ENCODE data around the gene GPR55.

The GPR55 gene

GRCh38 chr2:230874456-230874855 lies 50.6 kb downstream of the GPR55 start:
- Histone ChIP-seq H3K4me3 (ENCODE audit: low read length) (no peak overlapping the region), H3K4me1 (ENCODE audit: insufficient read depth, low read length) (peaks cover 23% of the 10 kb centered on the region), H3K9me3 (ENCODE audit: insufficient read depth, low read depth, low read length) (no peaks in the 10 kb centered on the region), H3K36me3 (ENCODE audit: insufficient read depth, low read length) (peaks cover 67% of the 10 kb centered on the region), H3K27me3 (ENCODE audit: insufficient read depth, low read length) (no peaks in the 10 kb centered on the region), H3K9ac (ENCODE audit: low read depth, low read length) (no peak overlapping the region), H3K27ac (ENCODE audit: low read depth, low read length) (no peak overlapping the region)
- WGBS = 95% methylated on average over 11 of the region's 11 CpGs

GRCh38 chr2:230873661-230874401 lies 51.2 kb downstream of the GPR55 start:
- Histone ChIP-seq H3K4me1 (ENCODE audit: insufficient read depth, low read length) (peaks cover 29% of the 10 kb centered on the region), H3K27ac (ENCODE audit: low read depth, low read length) (no peak overlapping the region), H3K9me3 (ENCODE audit: insufficient read depth, low read depth, low read length) (no peaks in the 10 kb centered on the region), H3K27me3 (ENCODE audit: insufficient read depth, low read length) (no peaks in the 10 kb centered on the region), H3K9ac (ENCODE audit: low read depth, low read length) (no peak overlapping the region), H3K36me3 (ENCODE audit: insufficient read depth, low read length) (peaks cover 60% of the 10 kb centered on the region), H3K4me3 (ENCODE audit: low read length) (no peak overlapping the region)
- 93% methylated on average over 12 of the region's 13 CpGs for WGBS

- H3K9ac ChIP-seq (ENCODE audit: low read depth, low read length) = no peak overlapping the region
Observed at GRCh38 chr2:230872968-230873660, 51.9 kb downstream of the GPR55 start.

GRCh38 chr2:230872151-230872967 lies 52.7 kb downstream of the GPR55 start:
- Histone ChIP-seq H3K27ac (ENCODE audit: low read depth, low read length) (no peak overlapping the region), H3K4me1 (ENCODE audit: insufficient read depth, low read length) (peaks cover 43% of the 10 kb centered on the region), H3K36me3 (ENCODE audit: insufficient read depth, low read length) (peaks cover 47% of the 10 kb centered on the region), H3K9me3 (ENCODE audit: insufficient read depth, low read depth, low read length) (no peaks in the 10 kb centered on the region), H3K9ac (ENCODE audit: low read depth, low read length) (no peak overlapping the region), H3K27me3 (ENCODE audit: insufficient read depth, low read length) (no peaks in the 10 kb centered on the region), H3K4me3 (ENCODE audit: low read length) (no peak overlapping the region)
- WGBS = 86% methylated on average over 13 of the region's 14 CpGs

More at GRCh38 chr2:230872968-230873660, 51.9 kb downstream of the GPR55 start:
- 89% methylated on average over 21 of the region's 21 CpGs for WGBS
- peaks cover 54% of the 10 kb centered on the region for H3K36me3 ChIP-seq (ENCODE audit: insufficient read depth, low read length)
- H3K27ac ChIP-seq (ENCODE audit: low read depth, low read length) = no peak overlapping the region
- peaks cover 37% of the 10 kb centered on the region for H3K4me1 ChIP-seq (ENCODE audit: insufficient read depth, low read length)
- H3K27me3 ChIP-seq (ENCODE audit: insufficient read depth, low read length) = no peaks in the 10 kb centered on the region
- no peaks in the 10 kb centered on the region for H3K9me3 ChIP-seq (ENCODE audit: insufficient read depth, low read depth, low read length)
- no peak overlapping the region for H3K4me3 ChIP-seq (ENCODE audit: low read length)

GRCh38 chr2:230871361-230872150 lies 53.5 kb downstream of the GPR55 start:
- WGBS = 79% methylated on average over 17 of the region's 17 CpGs
- H3K4me3 ChIP-seq (ENCODE audit: low read length) = no peak overlapping the region
- H3K4me1 ChIP-seq (ENCODE audit: insufficient read depth, low read length) = peaks cover 51% of the 10 kb centered on the region
- H3K27ac ChIP-seq (ENCODE audit: low read depth, low read length) = peak overlapping the region; percentile 88; the same call in 1 of the 2 replicates
- H3K36me3 ChIP-seq (ENCODE audit: insufficient read depth, low read length) = peaks cover 39% of the 10 kb centered on the region
- H3K27me3 ChIP-seq (ENCODE audit: insufficient read depth, low read length) = no peaks in the 10 kb centered on the region
- peak overlapping the region; percentile 19; the same call in 1 of the 2 replicates for H3K9ac ChIP-seq (ENCODE audit: low read depth, low read length)
- H3K9me3 ChIP-seq (ENCODE audit: insufficient read depth, low read depth, low read length) = no peaks in the 10 kb centered on the region

- WGBS = 67% methylated on average over 18 of the region's 18 CpGs
- Histone ChIP-seq H3K4me1 (ENCODE audit: insufficient read depth, low read length) (peaks cover 57% of the 10 kb centered on the region), H3K4me3 (ENCODE audit: low read length) (no peak overlapping the region), H3K36me3 (ENCODE audit: insufficient read depth, low read length) (peaks cover 32% of the 10 kb centered on the region), H3K27ac (ENCODE audit: low read depth, low read length) (peak overlapping the region; percentile 88), H3K9me3 (ENCODE audit: insufficient read depth, low read depth, low read length) (no peaks in the 10 kb centered on the region), H3K9ac (ENCODE audit: low read depth, low read length) (peak overlapping the region; percentile 19), H3K27me3 (ENCODE audit: insufficient read depth, low read length) (no peaks in the 10 kb centered on the region)
Observed at GRCh38 chr2:230870544-230871360, 54.3 kb downstream of the GPR55 start.

- H3K27me3 ChIP-seq (ENCODE audit: insufficient read depth, low read length) = no peaks in the 10 kb centered on the region
- no peaks in the 10 kb centered on the region for H3K9me3 ChIP-seq (ENCODE audit: insufficient read depth, low read depth, low read length)
- peak overlapping the region; percentile 88 for H3K27ac ChIP-seq (ENCODE audit: low read depth, low read length)
- WGBS = 82% methylated on average over 11 of the region's 11 CpGs
- peak overlapping the region; percentile 19 for H3K9ac ChIP-seq (ENCODE audit: low read depth, low read length)
- peaks cover 57% of the 10 kb centered on the region for H3K4me1 ChIP-seq (ENCODE audit: insufficient read depth, low read length)
- no peak overlapping the region for H3K4me3 ChIP-seq (ENCODE audit: low read length)
- peaks cover 25% of the 10 kb centered on the region; the same call in 1 of the 2 replicates for H3K36me3 ChIP-seq (ENCODE audit: insufficient read depth, low read length)
Observed at GRCh38 chr2:230869914-230870543, 55.0 kb downstream of the GPR55 start.

- 40% methylated on average over 16 of the region's 19 CpGs for WGBS
- H3K9me3 ChIP-seq (ENCODE audit: insufficient read depth, low read depth, low read length) = no peaks in the 10 kb centered on the region
- H3K4me3 ChIP-seq (ENCODE audit: low read length) = peak overlapping the region; percentile 42
- peaks cover 17% of the 10 kb centered on the region; the same call in 1 of the 2 replicates for H3K36me3 ChIP-seq (ENCODE audit: insufficient read depth, low read length)
- H3K4me1 ChIP-seq (ENCODE audit: insufficient read depth, low read length) = peaks cover 57% of the 10 kb centered on the region
- no peaks in the 10 kb centered on the region for H3K27me3 ChIP-seq (ENCODE audit: insufficient read depth, low read length)
- H3K9ac ChIP-seq (ENCODE audit: low read depth, low read length) = peak overlapping the region; percentile 8; the same call in 1 of the 2 replicates
- peak overlapping the region; percentile 88 for H3K27ac ChIP-seq (ENCODE audit: low read depth, low read length)
Observed at GRCh38 chr2:230868947-230869913, 55.8 kb downstream of the GPR55 start.
